Measurements from ENCODE around the gene COX18. TPM values are rescaled to one million over a fixed set of nuclear protein-coding genes. Genes with fewer than 3 reads are reported as not detected.

COX18 gene
- total RNA-seq, 2 donors from 2014 or later: 12.5 to 22.1 TPM

- no peak for ATAC-seq
- Histone ChIP-seq H3K9me3 (no peaks in the 10 kb centered on the region), H3K4me3 (no peak overlapping the region), H3K27ac (no peak overlapping the region), H3K27me3 (no peaks in the 10 kb centered on the region), H3K36me3 (replicated peaks in 1 of 2; ENCODE audit: insufficient read depth in 1 of 2, low read depth in 2 of 2) (peaks cover 2 to 4% of the 10 kb centered on the region in 2 donors), H3K4me1 (peaks cover 22% of the 10 kb centered on the region)
- no peak for DNase-seq
- intact Hi-C loops (cut with DNase I): no loop called here
- TF ChIP-seq CTCF (IDR thresholded peaks at IDR 0.05): no peak
- no peak for TF ChIP-seq POLR2A (IDR thresholded peaks at IDR 0.05)
- WGBS, 2 donors: 81 to 86% methylated on average over 4 of the region's 4 CpGs
Observed at GRCh38 chr4:73064536-73064935, 5.0 kb downstream of the COX18 start.

- no peak overlapping the region for H3K27ac ChIP-seq
- no peaks in the 10 kb centered on the region for H3K27me3 ChIP-seq
- no peaks in the 10 kb centered on the region for H3K4me1 ChIP-seq
- WGBS, 2 donors: 94 to 96% methylated on average over 2 of the region's 2 CpGs
- DNase-seq (no peak), ATAC-seq (no peak)
- no peaks in the 10 kb centered on the region for H3K9me3 ChIP-seq
- intact Hi-C loops (cut with DNase I): no loop called here
- TF ChIP-seq POLR2A (IDR thresholded peaks at IDR 0.05) (no peak), CTCF (IDR thresholded peaks at IDR 0.05) (no peak)
- no peak overlapping the region for H3K4me3 ChIP-seq
- H3K36me3 ChIP-seq (replicated peaks in 1 of 2; ENCODE audit: insufficient read depth in 1 of 2, low read depth in 2 of 2): peaks cover 10 to 18% of the 10 kb centered on the region in 2 donors
Observed at GRCh38 chr4:73055241-73055897, 14.1 kb downstream of the COX18 start.

- Histone ChIP-seq H3K27ac (no peak overlapping the region), H3K4me1 (no peaks in the 10 kb centered on the region), H3K9me3 (no peaks in the 10 kb centered on the region), H3K4me3 (no peak overlapping the region), H3K27me3 (no peaks in the 10 kb centered on the region), H3K36me3 (replicated peaks in 1 of 2; ENCODE audit: insufficient read depth in 1 of 2, low read depth in 2 of 2) (peaks cover 5 to 11% of the 10 kb centered on the region in 2 donors)
- TF ChIP-seq POLR2A (IDR thresholded peaks at IDR 0.05) (no peak), CTCF (IDR thresholded peaks at IDR 0.05) (no peak)
- no peak for ATAC-seq
- 78 to 80% methylated on average over 2 of the region's 2 CpGs for WGBS, 2 donors
- no peak for DNase-seq
- intact Hi-C loops (cut with DNase I): no loop called here
Observed at GRCh38 chr4:73053974-73054480, 15.5 kb downstream of the COX18 start.

- Histone ChIP-seq H3K27ac (no peak overlapping the region), H3K36me3 (replicated peaks in 1 of 2; ENCODE audit: insufficient read depth in 1 of 2, low read depth in 2 of 2) (peaks cover 5 to 11% of the 10 kb centered on the region in 2 donors), H3K4me1 (no peaks in the 10 kb centered on the region), H3K4me3 (no peak overlapping the region), H3K27me3 (no peaks in the 10 kb centered on the region), H3K9me3 (no peaks in the 10 kb centered on the region)
- ATAC-seq: no peak
- 81 to 82% methylated on average over 5 of the region's 5 CpGs for WGBS, 2 donors
- intact Hi-C loops (cut with DNase I): no loop called here
- no peak for DNase-seq
- TF ChIP-seq CTCF (IDR thresholded peaks at IDR 0.05) (no peak), POLR2A (IDR thresholded peaks at IDR 0.05) (no peak)
Observed at GRCh38 chr4:73053076-73053475, 16.4 kb downstream of the COX18 start.

GRCh38 chr4:73051625-73052024 lies 17.9 kb downstream of the COX18 start:
- Histone ChIP-seq H3K27me3 (no peaks in the 10 kb centered on the region), H3K36me3 (replicated peaks in 1 of 2; ENCODE audit: insufficient read depth in 1 of 2, low read depth in 2 of 2) (no peaks in the 10 kb centered on the region), H3K4me1 (no peaks in the 10 kb centered on the region), H3K4me3 (no peak overlapping the region), H3K27ac (no peak overlapping the region), H3K9me3 (no peaks in the 10 kb centered on the region)
- no peak for TF ChIP-seq CTCF (IDR thresholded peaks at IDR 0.05)
- no peak for TF ChIP-seq POLR2A (IDR thresholded peaks at IDR 0.05)
- no peak for DNase-seq
- intact Hi-C loops (cut with DNase I): no loop called here
- no peak for ATAC-seq
- 96 to 100% methylated on average over 1 of the region's 1 CpG for WGBS, 2 donors
